Middle frontal gyrus (tissue), 1 donor: ENCODE data around the gene AUTS2.
A peak's percentile ranks its signal among the peaks of the same experiment; 100 is the strongest.

ENCODE experiments used
- DNase-seq: peaks from one replicate; pipeline ENCODE4 v3.0.0-alpha.2; 2015; ENCODE audit warnings: low spot score; ENCODE audit errors: extremely low spot score

The AUTS2 gene

DNA sequence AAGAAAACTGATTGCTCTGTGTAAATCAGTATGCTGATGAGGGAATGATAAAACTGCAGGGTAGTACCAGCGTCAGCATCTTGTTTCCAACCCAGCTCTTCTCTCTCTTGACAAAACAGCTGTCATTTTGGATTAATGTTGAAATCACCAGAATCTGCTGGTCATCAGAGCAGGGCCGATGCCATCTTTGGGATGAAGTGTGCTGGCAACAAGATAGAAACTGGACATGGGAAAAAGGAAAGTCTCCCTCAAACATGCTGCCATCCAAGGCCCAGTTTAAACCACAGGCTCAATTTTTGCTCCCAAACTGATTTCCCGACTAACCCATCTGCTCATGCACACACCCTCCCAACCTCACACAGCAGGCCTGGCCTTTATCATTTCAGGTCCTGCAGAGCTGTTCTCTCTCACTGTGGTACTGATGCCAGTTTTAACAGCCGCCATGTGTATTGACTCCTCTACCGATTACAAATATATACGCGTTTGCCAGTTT, 285.2 kb downstream of the AUTS2 start:
- no peak for DNase-seq

- DNase-seq: no peak
Observed at GRCh38 chr7:69885431-69885830, 287.2 kb downstream of the AUTS2 start.

- no peak for DNase-seq
Observed at GRCh38 chr7:69889338-69889975, 291.2 kb downstream of the AUTS2 start.

GRCh38 chr7:69889976-69890351, 291.7 kb downstream of the AUTS2 start:
- no peak for DNase-seq

GRCh38 chr7:69892790-69893189, 294.5 kb downstream of the AUTS2 start:
- DNase-seq: no peak

- DNase-seq: no peak
Observed at GRCh38 chr7:69893906-69894305, 295.6 kb downstream of the AUTS2 start.

GRCh38 chr7:69895446-69895845, 297.2 kb downstream of the AUTS2 start:
- DNase-seq: no peak

GRCh38 chr7:69896121-69896520, 297.8 kb downstream of the AUTS2 start:
- DNase-seq: no peak

- no peak for DNase-seq
Observed at GRCh38 chr7:69898189-69898588, 299.9 kb downstream of the AUTS2 start.

DNA sequence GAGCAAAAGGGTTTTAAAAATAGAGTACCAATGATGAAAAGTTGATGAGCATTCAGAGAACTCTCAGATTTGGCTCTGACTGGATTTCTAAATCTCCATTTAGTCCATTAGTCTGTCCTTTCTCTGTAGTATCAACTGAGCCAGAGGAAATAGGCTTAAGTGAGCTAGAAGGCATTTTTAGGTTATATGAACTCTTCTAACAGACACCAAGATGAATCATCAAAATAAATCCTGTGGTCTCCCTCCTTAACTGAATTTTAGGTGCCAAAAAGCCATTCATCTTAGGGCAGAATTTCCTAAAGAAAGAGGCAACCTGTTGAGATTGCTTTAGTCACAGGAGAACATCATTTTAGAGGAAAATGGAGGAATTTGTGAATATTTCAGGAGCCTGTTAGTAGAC, 305.1 kb downstream of the AUTS2 start:
- DNase-seq: no peak

DNA sequence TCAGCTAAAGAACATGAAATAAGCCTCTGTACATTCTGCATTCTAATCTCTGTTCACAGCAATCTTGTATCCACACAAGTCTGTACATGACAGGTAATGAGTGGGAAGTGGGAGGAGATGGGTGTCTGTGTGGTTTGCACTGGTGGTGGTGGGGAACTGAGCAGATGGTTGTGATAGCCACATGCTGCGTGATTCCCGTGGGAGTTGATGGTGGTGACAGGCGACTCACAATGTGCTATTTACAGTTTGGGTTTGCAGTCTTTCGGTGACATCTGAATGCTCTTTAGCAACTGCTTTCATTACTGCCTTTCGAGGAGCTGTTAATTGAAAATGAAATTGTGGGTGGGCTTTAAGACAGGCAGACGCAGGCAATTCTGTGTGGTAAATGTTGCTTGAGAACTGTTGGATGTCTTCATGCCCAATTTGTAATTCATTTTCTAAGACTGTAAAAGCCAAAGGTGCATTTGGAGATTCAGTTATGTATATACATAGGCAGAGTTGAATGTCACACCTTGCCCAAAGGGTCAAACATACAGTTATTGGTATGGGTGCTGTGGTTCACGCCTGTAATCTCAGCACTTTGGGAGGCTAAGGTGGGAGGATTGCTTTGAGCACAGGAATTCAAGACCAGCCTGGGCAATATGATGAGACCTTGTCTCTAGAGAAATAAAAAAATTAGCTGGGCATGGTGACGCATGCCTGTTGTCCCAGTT, 308.2 kb downstream of the AUTS2 start:
- DNase-seq: peak; percentile 25

DNA sequence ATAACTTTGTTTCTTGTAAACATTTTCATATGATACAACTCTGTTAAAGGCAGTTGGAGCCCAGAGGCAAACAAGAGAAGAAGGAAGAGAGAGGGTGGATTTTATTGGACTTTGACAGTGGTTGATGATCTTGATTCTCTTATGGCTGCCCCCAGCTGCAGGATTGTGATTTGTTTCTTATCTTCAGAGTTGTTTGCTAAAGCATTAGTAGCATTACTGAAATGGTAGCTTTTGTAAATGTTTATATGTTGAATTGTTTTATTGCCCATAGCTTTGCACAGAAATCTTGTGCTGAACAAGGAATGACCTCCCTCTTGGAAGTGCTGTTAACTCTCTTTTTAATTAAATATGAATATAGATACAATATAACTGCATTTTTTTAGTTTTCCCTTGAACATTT, 309.4 kb downstream of the AUTS2 start:
- DNase-seq: no peak

GRCh38 chr7:69908454-69908853, 310.2 kb downstream of the AUTS2 start:
- DNase-seq: no peak

GRCh38 chr7:69910150-69910549, 311.9 kb downstream of the AUTS2 start:
- no peak for DNase-seq

- DNase-seq: no peak
Observed at GRCh38 chr7:69911337-69911736, 313.1 kb downstream of the AUTS2 start.

GRCh38 chr7:69912141-69912540, 313.9 kb downstream of the AUTS2 start:
- DNase-seq: no peak

DNA sequence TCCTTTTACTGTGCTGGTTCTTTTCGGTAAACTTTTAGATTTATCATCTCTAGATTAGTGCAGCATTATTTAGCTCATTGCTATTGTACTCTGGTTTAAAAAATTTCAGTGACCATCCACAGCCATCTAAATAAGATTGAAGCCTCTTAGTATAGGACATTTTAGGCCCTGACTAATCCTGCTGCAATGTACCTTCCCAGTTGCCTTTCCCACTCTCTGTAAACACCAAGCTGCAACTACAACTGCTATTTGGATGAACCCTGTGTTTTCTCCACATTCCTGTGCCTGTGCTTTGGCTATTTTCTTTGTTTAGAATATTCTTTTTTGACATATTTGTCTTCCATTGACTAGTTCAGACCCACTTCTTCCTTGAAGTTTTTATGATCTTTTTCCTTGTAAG, 314.6 kb downstream of the AUTS2 start:
- no peak for DNase-seq

DNA sequence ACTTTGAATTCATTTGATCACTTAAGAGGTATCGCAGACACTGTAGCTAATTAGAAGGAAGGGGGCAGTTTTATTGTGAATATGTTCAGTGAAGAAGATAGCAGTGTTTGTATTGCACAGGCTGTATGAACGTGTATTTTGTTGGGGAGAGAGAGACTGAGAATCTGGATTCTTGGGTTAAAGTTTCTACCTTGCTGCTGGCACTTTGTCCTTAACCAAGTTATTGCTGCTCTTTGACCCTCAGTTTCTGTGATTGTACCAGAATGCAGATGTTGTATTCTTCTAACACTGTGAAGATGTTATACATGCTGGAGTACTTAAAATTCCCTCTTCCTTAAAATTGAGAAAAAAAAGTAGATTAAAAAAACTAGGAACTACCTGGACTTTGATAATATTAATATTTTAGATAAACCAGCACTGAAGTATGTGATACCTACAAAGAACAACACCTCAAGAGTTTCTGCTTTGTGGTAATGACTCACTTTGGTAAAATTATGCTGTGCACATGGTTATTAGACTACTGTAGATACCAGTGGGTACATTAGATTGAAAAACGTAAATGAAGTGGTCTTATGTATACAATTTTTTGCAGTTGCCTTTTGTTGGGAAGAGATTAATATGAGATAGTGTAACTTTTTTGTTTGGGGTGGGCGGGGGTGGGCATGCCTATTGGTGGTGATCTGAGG, 321.3 kb downstream of the AUTS2 start:
- no peak for DNase-seq

- no peak for DNase-seq
Observed at GRCh38 chr7:69920797-69921196, 322.5 kb downstream of the AUTS2 start.

GRCh38 chr7:69922026-69922803, 323.9 kb downstream of the AUTS2 start:
- no peak for DNase-seq

- no peak for DNase-seq
Observed at GRCh38 chr7:69927461-69927860, 329.2 kb downstream of the AUTS2 start.

- no peak for DNase-seq
Observed at GRCh38 chr7:69928621-69929020, 330.3 kb downstream of the AUTS2 start.
